NCI-H2227 (cell line): ENCODE data around the gene DRAP1.
"Not testable (repeated sequence)": the region's sequence is repeated elsewhere in the genome, so short reads cannot be mapped to it uniquely, and the experiment has no call there.

Source experiments
- DNase-seq: peaks from one replicate; lab custom pipeline; 2025; ENCODE audit not compliant: unreplicated experiment; lab: John Stamatoyannopoulos, UW

The DRAP1 gene

DNA sequence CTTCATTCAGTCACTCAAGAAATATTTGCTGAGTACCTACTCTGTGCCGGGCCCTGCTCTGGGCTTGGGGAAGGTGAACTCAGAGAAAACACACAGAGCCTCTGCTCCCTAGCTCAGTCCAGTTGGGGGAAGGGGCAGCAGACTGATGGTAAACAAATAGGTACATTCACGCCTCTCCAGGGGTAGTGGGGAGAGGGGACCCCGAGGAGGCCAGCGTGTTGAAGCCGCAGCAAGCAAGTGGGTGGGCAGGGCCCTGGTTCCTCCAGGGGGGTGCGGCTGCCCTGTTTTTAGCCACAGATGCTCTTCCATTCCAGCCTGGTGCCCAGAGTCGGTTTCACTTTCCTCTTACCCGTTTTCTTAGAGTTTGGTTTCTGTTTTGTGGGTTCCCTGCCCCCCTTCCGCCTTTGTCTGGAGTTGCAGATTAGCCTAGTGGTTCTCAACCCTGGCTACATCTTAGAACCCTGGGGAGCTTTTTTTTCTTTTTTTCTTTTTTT is 8.7 kb downstream of the DRAP1 start:
- DNase-seq: no peak

DNA sequence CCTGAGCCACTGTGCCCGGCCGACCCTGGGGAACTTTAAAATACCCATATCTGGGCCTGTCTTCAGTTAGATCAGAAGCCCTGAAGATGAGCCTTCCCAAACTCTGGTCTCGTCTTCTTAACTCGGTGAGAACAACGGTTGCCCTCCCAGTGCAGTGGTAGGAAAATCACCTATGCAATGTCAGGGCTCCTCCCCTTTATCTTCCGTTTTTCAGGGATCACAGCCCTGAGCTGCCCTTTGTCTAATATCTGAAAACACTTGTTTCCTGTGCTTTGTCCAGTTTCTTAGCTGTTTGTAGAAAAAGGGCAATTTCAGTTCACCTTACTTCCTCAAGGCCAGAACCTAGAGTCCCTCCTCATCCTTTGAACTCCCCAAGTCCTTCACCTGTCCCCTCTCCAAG is 9.4 kb downstream of the DRAP1 start:
- no peak for DNase-seq

DNA sequence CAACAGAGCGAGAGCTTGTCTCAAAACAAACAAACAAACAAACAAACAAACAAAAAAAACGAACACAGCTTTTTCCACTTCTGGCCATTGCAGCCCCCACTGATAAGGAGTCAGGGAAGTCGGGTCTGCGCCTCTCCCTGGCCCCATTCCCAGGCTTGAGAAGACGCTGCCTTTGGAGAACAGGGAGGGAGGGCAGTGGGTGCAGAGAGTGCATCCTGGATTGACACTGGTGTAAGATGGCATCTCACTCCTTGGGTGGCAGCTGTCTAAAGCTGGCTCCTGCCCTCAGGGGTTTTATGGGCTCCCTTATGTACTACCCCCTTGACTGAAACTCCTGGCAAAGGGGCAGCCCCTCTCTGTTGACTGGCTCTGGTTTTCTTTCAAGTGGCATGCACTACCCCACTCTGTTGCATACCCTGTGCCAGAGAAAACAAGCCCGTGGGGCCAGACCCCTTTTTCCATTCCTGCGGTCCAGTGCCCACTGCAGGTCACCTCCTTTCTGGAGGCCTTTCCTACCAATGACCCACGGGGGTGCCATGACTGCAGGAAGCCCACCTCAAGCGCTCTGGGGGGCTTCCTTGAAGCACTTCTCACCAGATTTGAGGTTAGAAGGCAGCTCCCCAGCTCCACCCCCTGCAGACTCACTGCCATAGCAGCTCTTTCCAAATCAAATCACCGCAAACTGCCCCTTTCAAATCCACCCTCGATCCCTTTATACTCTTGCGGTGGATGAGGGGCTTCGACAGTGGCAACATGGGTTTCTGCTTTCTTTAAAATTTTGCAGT is 12.7 kb downstream of the DRAP1 start:
- DNase-seq: no peak

DNA sequence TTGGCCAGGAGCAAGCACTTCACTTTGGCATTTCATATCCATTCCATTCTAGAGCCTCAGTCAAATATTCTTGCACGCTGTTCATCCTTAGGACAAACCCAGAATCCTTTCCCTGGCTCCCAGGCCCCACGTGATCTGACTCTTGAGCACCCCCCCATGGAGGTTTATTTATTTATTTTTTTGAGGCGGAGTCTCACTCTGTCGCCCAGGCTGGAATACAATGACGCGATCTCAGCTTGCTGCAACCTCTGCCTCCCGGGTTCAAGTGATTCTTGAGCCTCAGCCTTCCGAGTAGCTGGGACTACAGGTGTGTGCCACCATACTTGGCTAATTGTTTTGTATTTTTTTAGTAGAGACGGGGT is 13.3 kb downstream of the DRAP1 start:
- peak; percentile 78 for DNase-seq

DNA sequence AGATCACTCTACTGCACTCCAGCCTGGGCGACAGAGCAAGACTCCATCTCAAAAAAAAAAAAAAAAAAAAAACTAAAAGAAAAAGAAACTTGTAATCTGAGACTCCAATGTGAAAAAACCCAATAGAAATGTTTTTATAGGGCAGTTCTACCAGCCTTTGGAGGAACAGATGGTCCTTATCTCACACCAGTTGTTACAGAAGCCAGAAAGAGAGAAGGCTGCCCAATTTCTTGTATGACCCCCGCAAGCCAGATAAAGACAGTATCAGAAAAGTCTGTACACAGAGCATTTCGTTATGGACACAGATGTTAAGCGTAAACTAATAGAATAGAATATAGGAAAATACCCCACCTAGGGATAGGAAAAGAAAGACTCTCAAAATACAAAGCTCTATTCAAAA is 14.8 kb downstream of the DRAP1 start:
- no peak for DNase-seq

DNA sequence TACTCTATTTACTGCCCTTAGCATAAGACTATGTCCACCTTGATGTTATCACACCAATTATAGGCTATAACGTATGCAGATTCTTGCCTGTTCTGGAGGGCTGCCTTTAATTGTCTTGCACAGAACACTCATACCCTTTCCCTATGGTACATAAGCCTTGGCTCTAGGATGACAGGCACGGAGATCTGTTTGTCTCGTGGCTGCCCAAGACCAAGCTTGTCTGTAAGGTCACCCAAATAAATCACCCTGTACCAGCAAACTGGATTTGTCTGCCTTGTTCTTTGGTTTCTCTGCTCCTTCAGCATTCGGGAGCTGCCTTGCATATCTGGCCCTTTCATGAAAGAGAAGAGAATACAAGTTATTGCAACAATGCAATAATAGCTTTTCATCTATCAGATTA is 18.5 kb downstream of the DRAP1 start:
- DNase-seq: no peak

DNA sequence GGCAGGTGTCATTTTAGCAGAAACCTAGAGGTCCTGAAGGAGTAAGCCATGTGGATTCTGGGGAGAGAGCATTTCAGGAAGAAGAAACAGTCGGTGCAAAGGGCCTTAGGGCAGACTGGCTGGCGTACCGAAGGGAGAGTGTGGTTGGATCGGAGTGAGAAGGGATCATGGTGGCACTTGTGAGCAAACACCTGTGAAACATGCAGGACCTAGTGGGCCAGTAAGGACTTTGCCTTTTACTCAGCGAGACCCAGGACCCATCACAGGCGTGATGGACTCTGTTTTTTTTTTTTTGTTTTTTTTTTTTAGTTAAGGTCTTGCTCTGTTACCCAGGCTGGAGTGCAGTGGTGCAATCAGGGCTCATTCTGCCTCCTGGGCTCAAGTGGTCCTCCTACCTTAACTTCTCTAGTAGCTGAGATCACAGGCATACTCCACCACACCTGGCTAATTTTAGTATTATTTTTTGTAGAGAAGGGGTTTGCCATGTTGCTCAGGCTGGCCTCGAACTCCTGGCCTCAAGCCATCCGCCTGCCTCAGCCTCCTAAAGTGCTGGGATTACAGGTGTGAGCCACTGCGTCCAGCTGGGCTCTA is 22.6 kb downstream of the DRAP1 start:
- no peak for DNase-seq

DNA sequence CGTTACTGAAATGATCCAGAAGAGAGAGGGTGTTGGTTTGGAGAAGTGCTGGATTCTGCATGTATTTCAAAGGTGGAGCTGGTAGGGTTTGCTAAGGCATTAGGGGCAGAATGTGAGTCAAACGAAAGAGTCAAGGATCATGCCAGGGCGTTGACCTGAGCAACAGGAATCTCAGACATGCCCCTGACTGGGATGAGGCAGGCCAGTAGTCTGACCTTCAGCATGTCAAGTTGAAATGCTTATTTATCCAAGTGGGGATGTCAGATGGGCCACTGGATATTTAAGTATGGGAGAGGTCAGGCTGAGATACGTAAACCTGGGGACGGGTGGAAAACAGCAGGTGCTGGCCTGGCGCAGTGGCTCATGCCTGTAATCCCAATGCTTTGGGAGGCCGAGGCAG is 23.3 kb downstream of the DRAP1 start:
- no peak for DNase-seq

DNA sequence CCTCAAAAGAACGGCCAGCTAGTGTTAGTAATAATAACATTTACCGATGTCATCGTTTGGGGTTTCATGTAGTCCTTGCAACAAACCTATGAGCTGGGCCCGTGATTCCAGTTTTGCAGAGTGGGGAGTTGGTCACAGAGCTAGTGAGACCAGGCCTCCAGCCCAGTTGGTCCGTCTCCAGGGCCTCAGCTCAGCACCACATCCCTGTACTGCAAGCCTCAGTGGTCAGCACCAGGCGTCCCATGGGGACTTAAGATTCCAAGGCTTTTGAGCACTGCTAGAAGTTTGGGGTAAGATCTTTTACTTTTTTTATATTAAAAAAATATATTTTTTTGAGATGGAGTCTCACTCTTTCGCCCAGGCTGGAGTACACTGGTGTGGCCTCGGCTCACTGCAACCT is 25.0 kb downstream of the DRAP1 start:
- DNase-seq: no peak

DNA sequence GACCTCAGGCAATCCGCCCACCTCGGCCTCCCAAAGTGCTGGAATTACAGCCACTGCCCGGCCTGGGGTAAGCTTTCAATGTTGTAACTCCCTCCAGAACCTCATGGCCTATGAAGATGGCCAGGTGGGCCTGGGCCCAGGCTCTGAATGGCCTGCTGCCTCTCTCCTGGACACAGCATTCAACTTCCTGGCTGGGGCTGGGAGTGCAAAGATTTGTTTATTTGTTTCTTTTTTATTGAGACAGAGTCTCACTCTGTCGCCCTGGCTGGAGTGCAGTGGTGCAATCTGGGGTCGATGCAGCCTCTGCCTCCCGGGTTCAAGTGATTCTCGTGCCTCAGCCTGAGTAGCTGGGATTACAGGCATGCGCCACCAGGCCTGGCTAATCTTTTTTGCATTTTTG is 25.5 kb downstream of the DRAP1 start:
- no peak for DNase-seq

DNA sequence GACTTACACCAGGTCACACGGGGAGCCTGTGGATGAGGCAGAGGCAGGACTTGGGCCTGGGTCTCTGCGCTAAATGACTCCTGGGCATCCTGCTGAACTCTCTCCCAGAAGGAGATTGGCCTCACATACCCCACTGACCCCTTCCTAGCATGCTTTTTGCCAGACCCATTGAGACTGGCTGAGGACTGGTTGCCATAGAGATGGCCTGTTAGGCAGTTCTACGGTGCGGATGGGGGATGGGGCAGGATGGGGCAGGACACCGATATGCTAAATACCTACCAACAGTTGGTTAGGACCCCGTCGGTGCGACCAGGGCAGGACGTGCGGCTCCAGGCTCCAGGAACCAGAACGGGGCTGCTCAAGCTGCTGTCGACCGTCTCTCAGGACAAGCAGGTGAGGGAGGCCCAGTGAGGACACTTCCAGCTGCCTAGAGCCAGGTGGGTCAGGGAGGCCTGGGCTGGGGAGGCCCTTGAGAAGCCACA is 26.2 kb downstream of the DRAP1 start, which contains the start of gene TSGA10IP:
Gene TSGA10IP (plus strand): TSS at position 51 of the 482 bp plus-strand sequence. CDS start 196 bp downstream, at position 247.
- DNase-seq: no peak

DNA sequence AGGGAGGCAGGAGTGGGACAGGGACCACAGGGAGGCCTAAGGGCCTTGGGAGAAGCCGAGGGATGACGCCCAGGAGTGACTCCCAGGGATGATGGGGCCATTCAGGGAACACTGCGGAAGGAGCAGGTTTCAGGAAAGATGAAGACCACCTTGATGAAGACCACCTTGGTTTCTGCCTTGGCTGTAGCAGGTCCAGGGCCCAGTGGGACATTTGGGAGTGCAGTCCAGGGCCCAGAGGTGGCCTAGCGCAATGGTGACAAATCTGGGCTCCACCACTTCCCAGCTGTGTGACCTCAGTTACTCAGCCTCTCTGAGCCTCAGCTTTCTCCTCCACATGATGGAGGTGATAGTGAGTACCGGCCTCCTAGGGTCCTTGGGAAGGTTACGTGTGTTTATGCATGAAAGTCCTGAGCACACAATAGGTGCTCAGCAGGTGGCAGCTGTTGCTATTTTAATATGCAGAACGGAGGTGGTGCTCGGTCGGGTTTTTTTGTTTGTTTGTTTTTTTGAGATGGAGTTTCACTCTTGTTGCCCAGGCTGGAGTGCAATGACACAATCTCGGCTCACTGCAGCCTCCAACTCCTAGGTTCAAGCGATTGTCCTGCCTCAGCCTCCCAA is 26.8 kb downstream of the DRAP1 start:
- no peak for DNase-seq

DNA sequence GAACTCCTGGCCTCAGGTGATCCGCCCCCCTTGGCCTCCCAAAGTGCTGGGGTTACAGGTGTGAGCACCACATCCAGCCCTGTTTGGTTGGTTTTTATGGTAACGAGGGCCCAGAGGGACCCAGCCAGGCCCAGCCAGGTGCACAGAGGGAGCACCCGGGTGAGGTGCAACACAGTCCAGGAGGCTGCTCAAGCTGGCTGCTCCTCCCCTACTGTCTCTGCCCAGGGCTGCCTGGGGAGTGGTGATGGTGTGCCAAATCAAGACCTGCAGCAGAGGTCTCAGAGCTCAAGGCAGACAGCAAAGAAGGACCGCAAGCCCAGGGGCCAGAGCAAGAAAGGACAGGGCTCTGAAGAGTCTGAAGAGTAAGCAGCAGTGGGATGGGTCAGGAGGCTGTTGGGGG is 27.4 kb downstream of the DRAP1 start:
- DNase-seq: no peak

DNA sequence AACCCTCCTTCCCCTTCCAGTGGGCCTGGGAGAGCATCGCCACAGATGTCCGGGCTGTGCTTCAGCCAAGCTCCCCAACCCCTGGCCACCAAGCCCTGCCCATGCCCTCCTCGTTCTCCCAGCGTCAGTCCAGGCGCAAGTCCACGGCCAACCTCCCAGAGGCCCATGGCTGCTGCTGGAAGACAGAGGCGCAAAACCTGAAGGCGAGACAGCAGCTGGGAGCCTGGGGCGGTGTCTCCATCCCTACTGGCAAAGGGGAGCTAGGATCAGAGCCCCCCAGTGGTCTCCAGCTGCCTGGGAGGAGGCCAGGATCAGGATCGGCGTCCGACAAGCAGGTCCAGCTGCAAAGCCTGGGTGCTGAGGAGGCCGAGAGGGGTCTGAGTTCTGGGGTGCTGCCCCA is 27.9 kb downstream of the DRAP1 start:
- no peak for DNase-seq

DNA sequence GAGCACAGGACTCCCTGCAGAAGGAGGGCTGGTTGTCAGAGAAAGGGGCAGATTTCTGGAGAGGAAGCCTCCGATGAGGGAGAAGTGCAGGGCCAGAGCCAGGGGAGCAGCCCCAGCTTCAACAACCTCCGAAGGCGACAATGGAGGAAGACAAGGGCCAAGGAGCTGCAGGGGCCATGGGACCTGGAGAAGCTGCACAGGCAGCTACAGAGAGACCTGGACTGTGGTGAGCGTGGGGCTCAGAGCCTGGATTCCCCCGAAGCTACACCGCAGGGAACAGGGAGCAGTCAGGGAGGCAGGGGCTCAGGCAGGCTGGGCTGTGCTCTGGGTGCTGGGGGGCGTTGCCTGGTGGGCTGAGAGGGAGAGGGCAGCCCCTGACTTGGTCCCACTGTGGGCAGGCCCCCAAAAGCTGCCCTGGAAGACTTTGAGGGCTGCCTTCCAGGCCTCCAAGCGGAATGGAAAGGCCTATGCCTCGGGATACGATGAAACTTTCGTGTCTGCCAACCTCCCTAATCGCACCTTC is 28.4 kb downstream of the DRAP1 start:
- DNase-seq: no peak

DNA sequence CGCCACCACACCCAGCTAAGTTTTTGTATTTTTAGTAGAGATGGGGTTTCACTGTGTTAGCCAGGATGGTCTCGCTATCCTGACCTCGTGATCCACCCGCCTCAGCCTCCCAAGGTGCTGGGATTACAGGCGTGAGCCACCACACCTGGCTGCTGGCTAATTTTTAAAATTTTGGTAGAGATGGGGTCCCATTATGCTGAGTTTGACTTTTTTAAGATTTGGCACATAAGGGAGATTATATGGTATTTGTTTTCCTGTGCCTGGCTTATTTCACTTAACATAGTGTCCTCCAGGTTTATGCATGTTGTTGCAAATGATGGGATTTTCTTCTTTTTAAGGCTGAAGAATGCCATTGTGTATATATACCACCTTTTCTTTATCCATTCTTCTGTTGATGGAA is 31.5 kb downstream of the DRAP1 start:
- not testable (repeated sequence) for DNase-seq

DNA sequence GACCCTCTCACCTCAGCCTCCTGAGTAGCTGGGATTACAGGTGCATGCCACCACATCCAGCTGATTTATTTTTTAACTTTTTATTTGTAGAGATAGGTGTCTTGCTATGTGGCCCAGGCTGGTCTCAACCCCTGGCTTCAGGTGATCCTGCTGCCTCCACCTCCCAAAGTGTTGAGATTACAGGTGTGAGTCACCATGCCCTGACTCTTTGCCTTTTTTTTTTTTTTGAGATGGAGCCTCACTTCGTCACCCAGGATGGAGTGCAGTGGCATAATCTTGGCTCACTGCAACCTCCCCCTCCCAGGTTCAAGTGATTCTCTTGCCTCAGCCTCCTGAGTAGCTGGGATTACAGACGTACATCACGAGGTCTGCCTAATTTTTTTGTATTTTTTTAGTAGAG is 32.4 kb downstream of the DRAP1 start:
- DNase-seq: not testable (repeated sequence)

DNA sequence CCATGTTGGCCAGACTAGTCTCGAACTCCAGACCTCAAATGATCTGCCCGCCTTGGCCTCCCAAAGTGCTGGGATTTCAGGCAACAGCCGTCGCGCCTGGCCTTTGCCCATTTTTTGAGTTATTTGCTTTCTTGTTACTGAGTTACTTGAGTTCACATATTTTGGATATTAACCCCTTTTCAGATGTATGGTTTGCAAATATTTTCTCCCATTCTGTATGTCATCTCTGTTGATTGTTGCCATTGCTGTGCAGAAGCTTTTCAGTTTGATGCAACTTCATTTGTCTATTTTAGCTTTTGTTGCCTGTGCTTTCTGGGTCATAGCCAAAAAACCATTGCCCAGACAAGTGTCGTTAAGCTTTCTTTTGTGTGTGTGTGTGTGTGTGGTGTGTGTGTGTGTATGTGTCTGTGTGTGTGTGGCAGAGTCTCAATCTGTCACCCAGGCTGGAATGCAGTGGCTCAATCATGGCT is 32.9 kb downstream of the DRAP1 start:
- DNase-seq: no peak

DNA sequence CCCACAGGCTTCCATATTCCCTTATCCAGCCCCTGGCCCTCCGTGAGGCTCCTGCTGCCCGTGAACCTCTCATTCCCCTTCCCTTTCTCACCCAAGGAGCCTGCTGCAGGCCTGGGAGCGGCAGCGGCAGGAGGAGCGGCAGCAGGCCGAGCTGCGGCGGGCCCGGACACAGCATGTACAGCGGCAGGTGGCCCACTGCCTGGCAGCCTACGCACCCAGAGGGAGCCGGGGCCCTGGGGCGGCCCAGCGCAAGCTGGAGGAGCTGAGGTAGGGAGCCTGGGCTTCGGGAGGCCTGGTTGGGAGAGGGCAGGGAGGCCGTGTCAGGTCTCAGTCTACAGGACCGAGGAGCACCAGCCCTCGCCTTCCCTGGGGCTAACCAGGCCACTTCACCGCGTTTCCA is 34.2 kb downstream of the DRAP1 start:
- DNase-seq: no peak

DNA sequence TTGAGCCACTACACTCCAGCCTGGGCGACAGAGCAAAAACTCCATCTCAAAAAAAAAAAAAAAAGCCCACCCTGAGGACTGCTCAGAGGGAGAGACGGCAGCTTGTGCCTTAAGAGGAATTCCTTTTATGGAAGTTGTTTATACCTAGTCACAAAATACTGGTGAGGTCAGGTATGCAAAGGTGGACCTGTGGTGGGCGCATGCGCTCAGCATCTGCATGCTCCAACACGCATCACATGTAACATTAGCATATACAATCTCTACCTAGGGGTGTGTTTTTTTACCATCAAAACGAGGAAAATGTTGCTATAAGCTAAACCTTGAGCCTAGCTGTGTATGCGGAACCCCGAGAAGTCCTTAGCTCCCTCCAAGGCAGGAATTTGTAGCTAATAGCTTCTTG is 35.5 kb downstream of the DRAP1 start:
- DNase-seq: no peak

DNA sequence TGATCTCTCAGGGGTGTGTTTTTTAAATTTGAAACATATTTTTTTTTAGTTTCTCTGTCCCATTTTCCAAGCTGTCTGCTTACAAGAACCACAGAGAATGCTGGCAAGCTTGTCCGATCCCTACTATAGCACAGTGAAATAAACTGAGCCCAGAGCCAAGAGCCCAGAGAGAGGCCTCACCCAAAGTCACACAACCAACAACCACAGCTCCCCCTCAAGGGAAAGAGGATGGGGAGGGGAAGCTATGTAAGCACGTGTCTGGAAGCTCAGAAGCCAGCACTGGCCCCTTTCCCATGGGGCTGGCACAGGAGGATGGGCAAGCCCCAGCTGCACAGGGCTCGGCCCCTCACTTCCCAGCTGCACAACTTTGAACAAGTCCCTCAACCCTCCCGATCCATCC is 39.1 kb downstream of the DRAP1 start:
- DNase-seq: no peak
